H9 (cell line): Measurements from ENCODE around the gene PTPRN2. TPM values are rescaled to one million over a fixed set of nuclear protein-coding genes. Genes with fewer than 3 reads are reported as not detected.

Source experiments
- DNase-seq: peaks from one replicate; pipeline ENCODE4 v3.0.0-alpha.2; 2017
- H2AFZ ChIP-seq: one replicate; pipeline ENCODE4 v1.6.1; 2013; ENCODE audit warnings: mild to moderate bottlenecking, low read length, control low read depth, moderate library complexity
- H2AK5ac ChIP-seq: 2 replicates; pipeline ENCODE4 v1.6.1; 2013; ENCODE audit warnings: low read length, control low read depth, mixed read lengths; ENCODE audit not compliant: insufficient read length
- H2BK120ac ChIP-seq: one replicate; pipeline ENCODE4 v1.6.1; 2013; ENCODE audit warnings: low read depth, mild to moderate bottlenecking, low read length, control low read depth, inconsistent platforms; ENCODE audit not compliant: poor library complexity, severe bottlenecking
- H2BK12ac ChIP-seq: 2 replicates; pipeline ENCODE4 v1.6.1; 2013; ENCODE audit warnings: low read length, control low read depth, mixed read lengths, low read depth; ENCODE audit not compliant: insufficient read length
- H2BK15ac ChIP-seq: 2 replicates; pipeline ENCODE4 v1.6.1; 2013; ENCODE audit warnings: low read depth, low read length, control low read depth
- H2BK20ac ChIP-seq: one replicate; pipeline ENCODE4 v1.6.1; 2013; ENCODE audit warnings: low read depth, mild to moderate bottlenecking, low read length, control low read depth, inconsistent platforms; ENCODE audit not compliant: poor library complexity, severe bottlenecking
- H2BK5ac ChIP-seq: 2 replicates; pipeline ENCODE4 v1.6.1; 2013; ENCODE audit warnings: low read length, control low read depth, mixed read lengths; ENCODE audit not compliant: insufficient read length
- H3K14ac ChIP-seq: 2 replicates; pipeline ENCODE4 v1.6.1; 2013; ENCODE audit warnings: low read length, control low read depth; ENCODE audit not compliant: insufficient read depth
- H3K18ac ChIP-seq: 2 replicates; pipeline ENCODE4 v1.6.1; 2013; ENCODE audit warnings: low read depth, mild to moderate bottlenecking, mixed read lengths, low read length, control low read depth; ENCODE audit not compliant: insufficient read length
- H3K23ac ChIP-seq: 2 replicates; pipeline ENCODE4 v1.6.1; 2013; ENCODE audit warnings: low read length, control low read depth, mixed read lengths, low read depth; ENCODE audit not compliant: insufficient read length
- H3K23me2 ChIP-seq: 2 replicates; pipeline ENCODE4 v1.6.1; 2013; ENCODE audit warnings: low read depth, mild to moderate bottlenecking, mixed read lengths, low read length, control low read depth; ENCODE audit not compliant: insufficient read length, poor library complexity, severe bottlenecking
- H3K27ac ChIP-seq: 2 replicates; pipeline ENCODE4 v1.5.1; 2013; ENCODE audit warnings: low read length, control low read depth, mixed read lengths, low read depth; ENCODE audit not compliant: insufficient read length
- H3K27me3 ChIP-seq: 2 replicates; pipeline ENCODE4 v1.6.1; 2013; ENCODE audit warnings: low read length, control low read depth, inconsistent platforms; ENCODE audit not compliant: insufficient read depth
- H3K4ac ChIP-seq: 2 replicates; pipeline ENCODE4 v1.6.1; 2013; ENCODE audit warnings: low read depth, mild to moderate bottlenecking, control low read depth, inconsistent platforms, low read length, moderate library complexity
- H3K4me1 ChIP-seq: 2 replicates; pipeline ENCODE4 v1.6.1; 2013; ENCODE audit warnings: low read length, control low read depth, inconsistent platforms; ENCODE audit not compliant: insufficient read depth
- H3K4me2 ChIP-seq: 2 replicates; pipeline ENCODE4 v1.6.1; 2013; ENCODE audit warnings: low read length, control low read depth, mixed read lengths; ENCODE audit not compliant: insufficient read length, insufficient read depth
- H3K56ac ChIP-seq: 2 replicates; pipeline ENCODE4 v1.6.1; 2013; ENCODE audit warnings: low read depth, mild to moderate bottlenecking, mixed read lengths, low read length, control low read depth; ENCODE audit not compliant: insufficient read length
- H3K79me1 ChIP-seq: 2 replicates; pipeline ENCODE4 v1.6.1; 2013; ENCODE audit warnings: low read depth, mild to moderate bottlenecking, moderate library complexity, low read length, control low read depth, inconsistent platforms; ENCODE audit not compliant: insufficient read depth, poor library complexity, severe bottlenecking
- H3K79me2 ChIP-seq: 2 replicates; pipeline ENCODE4 v1.6.1; 2013; ENCODE audit warnings: low read length, control low read depth, inconsistent platforms; ENCODE audit not compliant: insufficient read depth
- H3K9ac ChIP-seq: 2 replicates; pipeline ENCODE4 v1.6.1; 2013; ENCODE audit warnings: low read length, control low read depth, mixed read lengths; ENCODE audit not compliant: insufficient read length; ENCODE audit errors: extremely low read depth
- H3K9me3 ChIP-seq: one replicate; pipeline ENCODE4 v1.6.1; 2013; ENCODE audit warnings: low read depth, low read length, inconsistent platforms; ENCODE audit not compliant: control insufficient read depth
- H3T11ph ChIP-seq: one replicate; pipeline ENCODE4 v1.6.1; 2013; ENCODE audit warnings: mild to moderate bottlenecking, low read length, control low read depth, inconsistent platforms
- H4K20me1 ChIP-seq: one replicate; pipeline ENCODE4 v1.6.1; 2013; ENCODE audit not compliant: control insufficient read depth, insufficient read length, insufficient read depth
- H4K5ac ChIP-seq: 2 replicates; pipeline ENCODE4 v1.6.1; 2013; ENCODE audit warnings: low read depth, mild to moderate bottlenecking, mixed read lengths, low read length, control low read depth; ENCODE audit not compliant: insufficient read length
- H4K8ac ChIP-seq: replicated peaks from 2 replicates; pipeline ENCODE4 v1.6.1; 2013; ENCODE audit warnings: low read length, control low read depth, mixed read lengths, low read depth; ENCODE audit not compliant: insufficient read length
- H4K91ac ChIP-seq: 2 replicates; pipeline ENCODE4 v1.6.1; 2013; ENCODE audit warnings: low read depth, mild to moderate bottlenecking, moderate library complexity, mixed read lengths, low read length, control low read depth; ENCODE audit not compliant: insufficient read length
- H3K27ac Mint-ChIP-seq, 3 experiments: 2 replicates in 2 of 3; 3 replicates in 1 of 3; pipeline ENCODE4 v1.8.0; 2020 to 2021; ENCODE audit warnings: mixed read lengths in 3 of 3, mild to moderate bottlenecking in 1 of 3, moderate library complexity in 1 of 3
- H3K27me3 Mint-ChIP-seq: 2 replicates; pipeline ENCODE4 v1.8.0; 2021; ENCODE audit warnings: low read depth, mild to moderate bottlenecking, moderate library complexity, mixed read lengths
- H3K36me3 Mint-ChIP-seq, 3 experiments: 2 replicates in 2 of 3; 3 replicates in 1 of 3; pipeline ENCODE4 v1.8.0; 2020 to 2021; ENCODE audit warnings: low read depth in 3 of 3, mixed read lengths in 3 of 3; ENCODE audit not compliant: insufficient read depth in 1 of 3
- H3K4me1 Mint-ChIP-seq, 2 experiments: 2 replicates each; pipeline ENCODE4 v1.8.0; 2020; ENCODE audit warnings: mixed read lengths in 2 of 2
- H3K4me3 Mint-ChIP-seq, 2 experiments: 2 replicates in 1 of 2; 3 replicates in 1 of 2; pipeline ENCODE4 v1.8.0; 2020 to 2021; ENCODE audit warnings: mild to moderate bottlenecking in 2 of 2, mixed read lengths in 2 of 2, moderate library complexity in 1 of 2
- H3K9me3 Mint-ChIP-seq, 2 experiments: 2 replicates in 1 of 2; 3 replicates in 1 of 2; pipeline ENCODE4 v1.8.0; 2020; ENCODE audit warnings: mild to moderate bottlenecking in 2 of 2, mixed read lengths in 2 of 2, moderate library complexity in 1 of 2
- WGBS: extraction: QIAGEN DNeasy Blood & Tissue Kit; methylation state at CpG from one replicate; pipeline ENCODE4 v1.1.7; 2013; ENCODE audit warnings: missing lambda C conversion rate, low lambda C conversion rate, mixed read lengths; ENCODE audit not compliant: insufficient read length; ENCODE audit errors: extremely low coverage; 5-methylcytosine and 5-hydroxymethylcytosine counted together
- total RNA-seq: library from RNA; stranded (reverse); gene quantifications from 2 replicates; pipeline ENCODE4 v1.2.1, GENCODE V29; 2021
- TF ChIP-seq, protein P1 (sequence below): fragments of 200-600 bp; sonication (generic); conservative IDR thresholded peaks from 3 replicates; pipeline ENCODE4 v1.8.0; 2021; ENCODE audit warnings: antibody characterized with exemption, mild to moderate bottlenecking

Gene PTPRN2
- total RNA-seq, 1 experiment from 2014 or later, result 5.2 TPM

- no peaks in the 10 kb centered on the region for H4K20me1 ChIP-seq
- no peak overlapping the region for H2BK15ac ChIP-seq
- no peak overlapping the region for H3K56ac ChIP-seq
- no peak overlapping the region for H3K9ac ChIP-seq
- no peak overlapping the region for H3T11ph ChIP-seq
- H2BK5ac ChIP-seq, result no peak overlapping the region
- no peak overlapping the region for H2AK5ac ChIP-seq
- H3K9me3 Mint-ChIP-seq, result no peaks in the 10 kb centered on the region
- H3K4me3 Mint-ChIP-seq, result no peak overlapping the region
- no peak overlapping the region for H2BK20ac ChIP-seq
- no peaks in the 10 kb centered on the region for H3K23me2 ChIP-seq
- H3K36me3 Mint-ChIP-seq, result no peaks in the 10 kb centered on the region
- no peak for DNase-seq
- no peak overlapping the region for H3K23ac ChIP-seq
- H2BK12ac ChIP-seq, result no peak overlapping the region
- no peaks in the 10 kb centered on the region for H3K9me3 ChIP-seq
- H3K27me3 ChIP-seq, result no peaks in the 10 kb centered on the region
- WGBS, result no CpG with 5 or more reads among the region's 28 CpGs
- no peak overlapping the region for H3K14ac ChIP-seq
- no peak overlapping the region for H3K4me2 ChIP-seq
- no peak overlapping the region for H3K4ac ChIP-seq
- H4K8ac ChIP-seq, result no peak overlapping the region
- H3K79me1 ChIP-seq, result no peaks in the 10 kb centered on the region
- H2BK120ac ChIP-seq, result no peak overlapping the region
- no peak overlapping the region for H4K5ac ChIP-seq
- no peak overlapping the region for H3K27ac Mint-ChIP-seq
- H3K27ac ChIP-seq, result no peak overlapping the region
- TF ChIP-seq, protein P1, sequence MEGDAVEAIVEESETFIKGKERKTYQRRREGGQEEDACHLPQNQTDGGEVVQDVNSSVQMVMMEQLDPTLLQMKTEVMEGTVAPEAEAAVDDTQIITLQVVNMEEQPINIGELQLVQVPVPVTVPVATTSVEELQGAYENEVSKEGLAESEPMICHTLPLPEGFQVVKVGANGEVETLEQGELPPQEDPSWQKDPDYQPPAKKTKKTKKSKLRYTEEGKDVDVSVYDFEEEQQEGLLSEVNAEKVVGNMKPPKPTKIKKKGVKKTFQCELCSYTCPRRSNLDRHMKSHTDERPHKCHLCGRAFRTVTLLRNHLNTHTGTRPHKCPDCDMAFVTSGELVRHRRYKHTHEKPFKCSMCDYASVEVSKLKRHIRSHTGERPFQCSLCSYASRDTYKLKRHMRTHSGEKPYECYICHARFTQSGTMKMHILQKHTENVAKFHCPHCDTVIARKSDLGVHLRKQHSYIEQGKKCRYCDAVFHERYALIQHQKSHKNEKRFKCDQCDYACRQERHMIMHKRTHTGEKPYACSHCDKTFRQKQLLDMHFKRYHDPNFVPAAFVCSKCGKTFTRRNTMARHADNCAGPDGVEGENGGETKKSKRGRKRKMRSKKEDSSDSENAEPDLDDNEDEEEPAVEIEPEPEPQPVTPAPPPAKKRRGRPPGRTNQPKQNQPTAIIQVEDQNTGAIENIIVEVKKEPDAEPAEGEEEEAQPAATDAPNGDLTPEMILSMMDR, result no peak
- no peaks in the 10 kb centered on the region for H3K4me1 Mint-ChIP-seq
- H4K91ac ChIP-seq, result no peak overlapping the region
- no peaks in the 10 kb centered on the region for H3K79me2 ChIP-seq
- no peak overlapping the region for H2AFZ ChIP-seq
- peaks cover 97% of the 10 kb centered on the region for H3K27me3 Mint-ChIP-seq
- H3K4me1 ChIP-seq, result no peaks in the 10 kb centered on the region
- no peak overlapping the region for H3K18ac ChIP-seq
These were observed 965.0 kb downstream of the PTPRN2 start for GRCh38 chr7:157622408-157623205.
